IMR-90 (cell line): Measurements from ENCODE around the gene SEC31B. TPM values are rescaled to one million over a fixed set of nuclear protein-coding genes. Genes with fewer than 3 reads are reported as not detected.

Source experiments
- ATAC-seq: fragments of 200-7000 bp; cut with Tn5 transposase; 2 replicates; pipeline ENCODE4 v1.9.1; 2020; ENCODE audit warnings: low read depth, mild to moderate bottlenecking, moderate library complexity
- BruUV-seq: library from RNA; stranded (reverse); fragments of 400-500 nt; replicated peaks from 2 replicates; lab custom pipeline; 2021; lab: Mats Ljungman, UMichigan
- CTCF ChIA-PET: fragments of 300-600 bp; formaldehyde crosslinking; extraction: SDS; loops from one replicate; lab custom pipeline; 2021; ENCODE audit warnings: antibody characterized with exemption; lab: Yijun Ruan, JAX
- POLR2A ChIA-PET: fragments of 300-600 bp; sonication (Branson Sonifier 250); formaldehyde crosslinking; loops from one replicate; lab custom pipeline; 2022; ENCODE audit warnings: antibody characterized with exemption; ENCODE audit not compliant: unreplicated experiment; lab: Charles Lee
- DNase-seq: peaks from one replicate; pipeline ENCODE4 v3.0.0; 2013
- H2AFZ ChIP-seq: replicated peaks from 2 replicates; pipeline ENCODE3; 2013; ENCODE audit warnings: low read length, mild to moderate bottlenecking; ENCODE audit not compliant: poor library complexity
- H2AK5ac ChIP-seq: 2 replicates; pipeline ENCODE4 v1.6.1; 2013; ENCODE audit warnings: low read depth, low read length, inconsistent platforms
- H2AK9ac ChIP-seq: replicated peaks from 2 replicates; pipeline ENCODE3; 2013; ENCODE audit warnings: mild to moderate bottlenecking, low read depth, low read length, moderate library complexity; ENCODE audit not compliant: poor library complexity
- H2BK120ac ChIP-seq: 2 replicates; pipeline ENCODE4 v1.6.1; 2013; ENCODE audit warnings: low read depth, low read length, inconsistent platforms
- H2BK15ac ChIP-seq: 3 replicates; pipeline ENCODE4 v1.6.1; 2013; ENCODE audit warnings: low read depth, low read length, inconsistent platforms
- H2BK20ac ChIP-seq: 2 replicates; pipeline ENCODE4 v1.6.1; 2013; ENCODE audit warnings: low read depth, mild to moderate bottlenecking, inconsistent platforms, low read length, moderate library complexity
- H2BK5ac ChIP-seq: 2 replicates; pipeline ENCODE4 v1.6.1; 2013; ENCODE audit warnings: mild to moderate bottlenecking, low read depth, low read length, inconsistent platforms; ENCODE audit not compliant: poor library complexity, severe bottlenecking
- H3K14ac ChIP-seq: replicated peaks from 2 replicates; pipeline ENCODE4 v1.6.1; 2013; ENCODE audit warnings: low read depth, low read length, inconsistent platforms
- H3K18ac ChIP-seq: 2 replicates; pipeline ENCODE4 v1.6.1; 2013; ENCODE audit warnings: low read depth, low read length, control low read depth
- H3K23ac ChIP-seq: 2 replicates; pipeline ENCODE4 v1.6.1; 2013; ENCODE audit warnings: low read depth, low read length, inconsistent platforms
- H3K27ac ChIP-seq: 2 replicates; pipeline ENCODE4 v1.5.1; 2013; ENCODE audit warnings: mild to moderate bottlenecking, control low read depth, low read length; ENCODE audit not compliant: insufficient read depth
- H3K27me3 ChIP-seq: 2 replicates; pipeline ENCODE4 v1.6.1; 2013; ENCODE audit warnings: low read length; ENCODE audit not compliant: control insufficient read depth, insufficient read depth
- H3K36me3 ChIP-seq: 2 replicates; pipeline ENCODE4 v1.6.1; 2013; ENCODE audit warnings: low read length, mixed read lengths; ENCODE audit not compliant: control insufficient read depth, insufficient read depth
- H3K4ac ChIP-seq: 2 replicates; pipeline ENCODE4 v1.6.1; 2013; ENCODE audit warnings: low read depth, low read length, inconsistent platforms
- H3K4me1 ChIP-seq: 2 replicates; pipeline ENCODE4 v1.6.1; 2013; ENCODE audit warnings: low read length, mixed read lengths; ENCODE audit not compliant: control insufficient read depth, insufficient read depth
- H3K4me2 ChIP-seq: 2 replicates; pipeline ENCODE4 v1.6.1; 2013; ENCODE audit warnings: low read depth, mild to moderate bottlenecking, control low read depth, low read length, moderate library complexity
- H3K4me3 ChIP-seq: 2 replicates; pipeline ENCODE4 v1.5.1; 2013; ENCODE audit warnings: low read depth, mild to moderate bottlenecking, control low read depth, low read length, moderate library complexity; ENCODE audit not compliant: insufficient read depth
- H3K56ac ChIP-seq: 2 replicates; pipeline ENCODE4 v1.6.1; 2013; ENCODE audit warnings: low read length, inconsistent platforms; ENCODE audit not compliant: insufficient read depth; ENCODE audit errors: extremely low read depth
- H3K79me1 ChIP-seq, 2 experiments: 2 replicates each; pipeline ENCODE4 v1.6.1; 2013; ENCODE audit warnings: low read length in 2 of 2, inconsistent platforms in 1 of 2, low read depth in 1 of 2
- H3K9ac ChIP-seq: 2 replicates; pipeline ENCODE4 v1.6.1; 2013; ENCODE audit warnings: low read depth, low read length, control low read depth
- H3K9me1 ChIP-seq: 2 replicates; pipeline ENCODE4 v1.6.1; 2013; ENCODE audit warnings: low read length, inconsistent platforms; ENCODE audit not compliant: insufficient read depth
- H3K9me3 ChIP-seq: 2 replicates; pipeline ENCODE4 v1.6.1; 2013; ENCODE audit warnings: low read length; ENCODE audit not compliant: control insufficient read depth, insufficient read depth
- H4K20me1 ChIP-seq: 2 replicates; pipeline ENCODE4 v1.6.1; 2013; ENCODE audit warnings: low read length, inconsistent platforms; ENCODE audit not compliant: insufficient read depth
- H4K5ac ChIP-seq: 2 replicates; pipeline ENCODE4 v1.6.1; 2013; ENCODE audit warnings: mild to moderate bottlenecking, low read depth, low read length, control low read depth
- H4K8ac ChIP-seq, 2 experiments: 2 replicates each; pipeline ENCODE4 v1.6.1; 2013; ENCODE audit warnings: low read depth in 2 of 2, low read length in 2 of 2, control low read depth in 1 of 2, inconsistent platforms in 1 of 2
- H4K91ac ChIP-seq: 2 replicates; pipeline ENCODE4 v1.6.1; 2013; ENCODE audit warnings: low read depth, low read length, inconsistent platforms; ENCODE audit not compliant: insufficient read depth
- BHLHE40 ChIP-seq: fragments of 150-350 bp; IDR thresholded peaks from 2 replicates; pipeline ENCODE4 v1.6.1; 2016; ENCODE audit warnings: mild to moderate bottlenecking, low read depth, low read length
- CEBPB ChIP-seq: IDR thresholded peaks from 2 replicates; pipeline ENCODE4 v1.6.1; 2012; ENCODE audit warnings: low read depth, low read length, improper control_type of control experiment
- CHD1 ChIP-seq: IDR thresholded peaks from 2 replicates; pipeline ENCODE4 v1.6.1; 2012; ENCODE audit warnings: low read depth, low read length, improper control_type of control experiment
- FOS ChIP-seq: fragments of 150-350 bp; IDR thresholded peaks from 2 replicates; pipeline ENCODE4 v1.6.1; 2016; ENCODE audit warnings: low read depth, low read length
- MAFK ChIP-seq: IDR thresholded peaks from 2 replicates; pipeline ENCODE4 v1.6.1; 2012; ENCODE audit warnings: low read depth, low read length, improper control_type of control experiment
- MAZ ChIP-seq: IDR thresholded peaks from 2 replicates; pipeline ENCODE4 v1.6.1; 2012; ENCODE audit warnings: low read depth, mild to moderate bottlenecking, low read length, improper control_type of control experiment, moderate library complexity, borderline replicate concordance
- MXI1 ChIP-seq: IDR thresholded peaks from 2 replicates; pipeline ENCODE4 v1.6.1; 2012; ENCODE audit warnings: low read depth, mild to moderate bottlenecking, low read length, moderate library complexity, borderline replicate concordance
- NFE2L2 ChIP-seq: fragments of 150-350 bp; IDR thresholded peaks from 2 replicates; pipeline ENCODE4 v1.6.1; 2016; ENCODE audit warnings: low read depth, mild to moderate bottlenecking, low read length
- POLR2A ChIP-seq: IDR thresholded peaks from 2 replicates; pipeline ENCODE4 v1.6.1; 2012; ENCODE audit warnings: mild to moderate bottlenecking, low read depth, low read length
- RAD21 ChIP-seq: IDR thresholded peaks from 2 replicates; pipeline ENCODE4 v1.6.1; 2012; ENCODE audit warnings: low read length, improper control_type of control experiment
- RCOR1 ChIP-seq: IDR thresholded peaks from 2 replicates; pipeline ENCODE4 v1.6.1; 2012; ENCODE audit warnings: mild to moderate bottlenecking, low read length, improper control_type of control experiment; ENCODE audit not compliant: insufficient replicate concordance
- RFX5 ChIP-seq: IDR thresholded peaks from 2 replicates; pipeline ENCODE4 v1.8.0; 2012; ENCODE audit warnings: low read depth, mild to moderate bottlenecking, low read length, moderate library complexity
- SMC3 ChIP-seq: fragments of 150-350 bp; IDR thresholded peaks from 2 replicates; pipeline ENCODE4 v1.6.1; 2016; ENCODE audit warnings: low read depth, mild to moderate bottlenecking, antibody characterized with exemption, low read length, moderate library complexity
- WGBS, 2 experiments: methylation state at CpG; one replicate each; pipeline versions ENCODE4 v1.1.5 to v1.1.7; 2013; ENCODE audit warnings: missing lambda C conversion rate in 2 of 2; ENCODE audit not compliant: insufficient read length in 1 of 2; ENCODE audit errors: extremely low coverage in 2 of 2; 5-methylcytosine and 5-hydroxymethylcytosine counted together
- dilution Hi-C: fragments of 300-500 bp; cut with HindIII; formaldehyde crosslinking; loops from one replicate; pipeline ENCODE4 v1.14.3; 2018; ENCODE audit warnings: low sequenced_read_pairs; ENCODE audit not compliant: unreplicated experiment
- in situ Hi-C: fragments of 300-500 bp; cut with MboI; formaldehyde crosslinking; loops from 3 replicates; pipeline ENCODE4 v1.14.3; 2019; ENCODE audit warnings: low sequenced_read_pairs, inconsistent platforms, mixed read lengths
- intact Hi-C: fragments of 100-400 bp; cut with micrococcal nuclease; formaldehyde crosslinking; loops from 2 replicates; pipeline ENCODE4 v1.10.0; 2022
- polyA plus RNA-seq, 3 experiments: library from polyadenylated mRNA; depleted of rRNA; stranded (reverse); fragments of >200 nt; gene quantifications; 2 replicates each; pipeline ENCODE4 v1.2.3, GENCODE V29; 2012; ENCODE audit warnings: low replicate concordance in 1 of 3
- total RNA-seq: library from RNA; depleted of rRNA; stranded (reverse); fragments of >200 nt; gene quantifications from 2 replicates; pipeline ENCODE4 v1.2.3, GENCODE V29; 2012
- TF ChIP-seq, protein P1 (sequence below): fragments of 150-350 bp; IDR thresholded peaks from 2 replicates; pipeline ENCODE4 v1.6.1; 2016; ENCODE audit warnings: low read depth, mild to moderate bottlenecking, low read length, moderate library complexity, borderline replicate concordance
- TF ChIP-seq, protein P2 (sequence below): conservative IDR thresholded peaks from 2 replicates; pipeline ENCODE4 v1.5.1; 2012; ENCODE audit warnings: mild to moderate bottlenecking, low read depth, low read length, improper control_type of control experiment
- TF ChIP-seq, protein P3 (sequence below): fragments of 150-350 bp; IDR thresholded peaks from 2 replicates; pipeline ENCODE4 v1.6.1; 2017; ENCODE audit warnings: mild to moderate bottlenecking, antibody characterized with exemption, low read length, low read depth

SEC31B gene
- total and polyA plus RNA-seq, 2 of the 4 experiments (the other 2 are of a cell fraction) = 1.3 to 8.1 TPM

DNA sequence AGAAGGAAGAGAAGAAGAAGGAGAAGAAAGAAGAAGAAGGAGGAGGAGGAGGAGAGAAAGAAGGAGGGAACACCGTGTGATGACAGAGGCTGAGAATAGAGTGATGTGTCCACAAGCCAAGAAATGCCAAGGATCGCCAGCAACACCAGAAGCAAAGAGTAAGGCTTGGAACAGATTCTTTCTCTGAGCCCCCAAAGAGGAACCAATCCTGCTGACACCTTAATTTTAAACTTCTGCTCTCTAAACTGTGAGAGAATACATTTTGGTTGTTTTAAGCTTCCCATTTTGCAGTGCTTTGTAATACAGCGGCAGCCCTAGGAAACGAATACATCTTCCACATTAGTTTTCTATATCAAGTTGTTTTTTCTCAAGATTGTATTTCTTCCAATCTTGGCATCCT is 70.7 kb downstream of the SEC31B start:
- BruUV-seq = no TSS peak
- Histone ChIP-seq H3K4me2 (no peak overlapping the region), H3K14ac (no peak overlapping the region), H2BK20ac (no peak overlapping the region), H3K9me3 (peaks cover 3% of the 10 kb centered on the region), H3K18ac (no peak overlapping the region), H3K27ac (no peak overlapping the region), H3K9me1 (no peaks in the 10 kb centered on the region), H3K9ac (no peak overlapping the region), H2BK15ac (no peak overlapping the region), H3K4me1 (no peaks in the 10 kb centered on the region), H3K79me1 (no peaks in the 10 kb centered on the region), H2AK9ac (no peak overlapping the region), H3K56ac (no peak overlapping the region), H3K23ac (no peak overlapping the region), H4K5ac (no peak overlapping the region), H2AFZ (no peak overlapping the region), H4K91ac (no peak overlapping the region), H2AK5ac (no peak overlapping the region), H3K4ac (no peak overlapping the region), H3K36me3 (no peaks in the 10 kb centered on the region), H4K8ac (no peak overlapping the region), H3K4me3 (no peak overlapping the region), H4K20me1 (no peaks in the 10 kb centered on the region), H2BK5ac (no peak overlapping the region), H2BK120ac (no peak overlapping the region), H3K27me3 (peaks cover 4% of the 10 kb centered on the region)
- dilution Hi-C loops = no loop called here
- in situ Hi-C loops = no loop called here
- POLR2A ChIA-PET = no interaction called here
- intact Hi-C loops = no loop called here
- no peak for TF ChIP-seq POLR2A
- TF ChIP-seq, protein P1, sequence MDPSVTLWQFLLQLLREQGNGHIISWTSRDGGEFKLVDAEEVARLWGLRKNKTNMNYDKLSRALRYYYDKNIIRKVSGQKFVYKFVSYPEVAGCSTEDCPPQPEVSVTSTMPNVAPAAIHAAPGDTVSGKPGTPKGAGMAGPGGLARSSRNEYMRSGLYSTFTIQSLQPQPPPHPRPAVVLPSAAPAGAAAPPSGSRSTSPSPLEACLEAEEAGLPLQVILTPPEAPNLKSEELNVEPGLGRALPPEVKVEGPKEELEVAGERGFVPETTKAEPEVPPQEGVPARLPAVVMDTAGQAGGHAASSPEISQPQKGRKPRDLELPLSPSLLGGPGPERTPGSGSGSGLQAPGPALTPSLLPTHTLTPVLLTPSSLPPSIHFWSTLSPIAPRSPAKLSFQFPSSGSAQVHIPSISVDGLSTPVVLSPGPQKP = no peak
- TF ChIP-seq, protein P2, sequence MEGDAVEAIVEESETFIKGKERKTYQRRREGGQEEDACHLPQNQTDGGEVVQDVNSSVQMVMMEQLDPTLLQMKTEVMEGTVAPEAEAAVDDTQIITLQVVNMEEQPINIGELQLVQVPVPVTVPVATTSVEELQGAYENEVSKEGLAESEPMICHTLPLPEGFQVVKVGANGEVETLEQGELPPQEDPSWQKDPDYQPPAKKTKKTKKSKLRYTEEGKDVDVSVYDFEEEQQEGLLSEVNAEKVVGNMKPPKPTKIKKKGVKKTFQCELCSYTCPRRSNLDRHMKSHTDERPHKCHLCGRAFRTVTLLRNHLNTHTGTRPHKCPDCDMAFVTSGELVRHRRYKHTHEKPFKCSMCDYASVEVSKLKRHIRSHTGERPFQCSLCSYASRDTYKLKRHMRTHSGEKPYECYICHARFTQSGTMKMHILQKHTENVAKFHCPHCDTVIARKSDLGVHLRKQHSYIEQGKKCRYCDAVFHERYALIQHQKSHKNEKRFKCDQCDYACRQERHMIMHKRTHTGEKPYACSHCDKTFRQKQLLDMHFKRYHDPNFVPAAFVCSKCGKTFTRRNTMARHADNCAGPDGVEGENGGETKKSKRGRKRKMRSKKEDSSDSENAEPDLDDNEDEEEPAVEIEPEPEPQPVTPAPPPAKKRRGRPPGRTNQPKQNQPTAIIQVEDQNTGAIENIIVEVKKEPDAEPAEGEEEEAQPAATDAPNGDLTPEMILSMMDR = no peak
- no peak for TF ChIP-seq MAFK
- TF ChIP-seq RAD21 = no peak
- no peak for TF ChIP-seq BHLHE40
- TF ChIP-seq FOS = no peak
- no peak for TF ChIP-seq CEBPB
- TF ChIP-seq MAZ = no peak
- no peak for TF ChIP-seq NFE2L2
- TF ChIP-seq MXI1 = no peak
- TF ChIP-seq SMC3 = no peak
- TF ChIP-seq, protein P3, sequence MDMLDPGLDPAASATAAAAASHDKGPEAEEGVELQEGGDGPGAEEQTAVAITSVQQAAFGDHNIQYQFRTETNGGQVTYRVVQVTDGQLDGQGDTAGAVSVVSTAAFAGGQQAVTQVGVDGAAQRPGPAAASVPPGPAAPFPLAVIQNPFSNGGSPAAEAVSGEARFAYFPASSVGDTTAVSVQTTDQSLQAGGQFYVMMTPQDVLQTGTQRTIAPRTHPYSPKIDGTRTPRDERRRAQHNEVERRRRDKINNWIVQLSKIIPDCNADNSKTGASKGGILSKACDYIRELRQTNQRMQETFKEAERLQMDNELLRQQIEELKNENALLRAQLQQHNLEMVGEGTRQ = no peak
- no peak for TF ChIP-seq RCOR1
- no peak for TF ChIP-seq CHD1
- no peak for TF ChIP-seq RFX5
- CTCF ChIA-PET = no interaction called here
- DNase-seq (no peak), ATAC-seq (no peak)
- 75% methylated on average over 2 of the region's 4 CpGs; no CpG with 5 or more reads in 1 of the 2 experiments for WGBS, 2 experiments
